Measurements from ENCODE around the gene MYO1B. TPM values are rescaled to one million over a fixed set of nuclear protein-coding genes. Genes with fewer than 3 reads are reported as not detected.

Gene MYO1B
- total and polyA plus RNA-seq, 8 donors: 136 to 305 (median 197) TPM

GRCh38 chr2:191200910-191201309 lies 44.3 kb upstream of the MYO1B start:
- no peak for TF ChIP-seq CTCF (IDR thresholded peaks at IDR 0.05)
- DNase-seq (no peak), ATAC-seq (no peak)
- Histone ChIP-seq H3K27me3 (no peaks in the 10 kb centered on the region), H3K4me1 (peaks cover 11 to 30% of the 10 kb centered on the region in 2 donors), H3K4me3 (no peak overlapping the region), H3K27ac (no peak overlapping the region), H3K9me3 (no peaks in the 10 kb centered on the region), H3K36me3 (no peaks in the 10 kb centered on the region)
- intact Hi-C loops (cut with DNase I): no loop called here

DNA sequence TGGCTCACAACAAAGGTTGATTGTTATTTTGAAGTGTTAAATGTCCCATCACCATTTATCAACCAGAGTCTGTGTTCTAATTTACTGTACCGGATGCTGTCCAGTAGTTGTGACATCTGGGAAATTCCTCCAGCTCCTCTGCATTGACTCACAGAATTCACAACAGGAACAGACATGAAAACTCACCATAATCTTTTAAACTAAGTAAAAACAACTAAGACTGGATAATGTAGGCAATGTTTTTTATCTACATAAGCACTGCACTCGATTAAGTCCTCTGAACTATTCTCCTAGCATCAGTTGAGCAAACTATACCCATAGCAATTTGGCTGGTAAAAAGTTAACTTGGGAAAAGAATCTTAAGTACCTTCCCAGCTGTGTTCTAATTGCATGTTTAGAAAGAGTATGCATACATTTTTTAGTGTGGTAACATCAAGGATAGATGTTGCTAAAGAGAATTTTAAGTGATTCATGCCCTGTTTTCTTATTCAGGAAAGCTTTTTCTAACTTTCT lies 42.9 kb upstream of the MYO1B start:
- Histone ChIP-seq H3K27me3 (no peaks in the 10 kb centered on the region), H3K4me3 (no peak overlapping the region), H3K9me3 (no peaks in the 10 kb centered on the region), H3K36me3 (no peaks in the 10 kb centered on the region), H3K27ac (peak overlapping the region; percentile 42 to 70), H3K4me1 (peaks cover 11 to 30% of the 10 kb centered on the region in 2 donors)
- no peak for TF ChIP-seq CTCF (IDR thresholded peaks at IDR 0.05)
- peak; percentile 48 for ATAC-seq
- intact Hi-C loops (cut with DNase I): no loop called here
- DNase-seq: peak in 1 of 4 donors; percentile 55

DNA sequence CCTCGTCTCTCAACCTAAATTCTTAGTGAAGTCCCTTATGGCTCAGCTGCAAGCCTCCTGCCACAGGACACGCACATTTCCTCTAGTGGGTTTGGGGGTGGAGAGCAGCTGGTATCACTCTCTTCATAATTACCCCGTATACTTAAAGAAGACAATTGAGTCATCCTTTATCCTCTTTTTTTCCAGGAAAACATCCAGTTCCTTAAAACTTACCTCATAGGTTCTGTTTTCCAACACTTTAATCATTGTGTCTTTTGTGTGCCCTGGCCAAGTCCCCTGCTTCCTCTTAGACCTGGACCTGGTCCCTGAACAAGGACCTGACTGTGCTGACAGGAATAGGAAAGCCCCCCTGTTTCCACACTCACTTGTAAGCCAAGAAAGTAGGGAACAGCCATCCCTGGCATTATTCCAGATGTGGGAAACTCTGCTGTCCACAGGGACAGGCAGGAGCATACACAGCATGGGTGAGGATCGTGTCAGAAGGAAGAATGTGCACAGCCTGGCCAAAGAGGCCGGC lies 42.3 kb upstream of the MYO1B start:
- TF ChIP-seq CTCF (IDR thresholded peaks at IDR 0.05): no peak
- H3K4me3 ChIP-seq: no peak overlapping the region
- H3K27me3 ChIP-seq: no peaks in the 10 kb centered on the region
- H3K9me3 ChIP-seq: no peaks in the 10 kb centered on the region
- intact Hi-C loops (cut with DNase I): no loop called here
- no peaks in the 10 kb centered on the region for H3K36me3 ChIP-seq
- peaks cover 11 to 30% of the 10 kb centered on the region in 2 donors for H3K4me1 ChIP-seq
- ATAC-seq (peak; percentile 48), DNase-seq (no peak)
- H3K27ac ChIP-seq: peak overlapping the region; percentile 42 to 70

- TF ChIP-seq CTCF (IDR thresholded peaks at IDR 0.05): no peak
- Histone ChIP-seq H3K4me3 (no peak overlapping the region), H3K4me1 (peaks cover 11 to 30% of the 10 kb centered on the region in 2 donors), H3K27ac (peak overlapping the region in 1 of 2 donors; percentile 13), H3K9me3 (no peaks in the 10 kb centered on the region), H3K27me3 (no peaks in the 10 kb centered on the region), H3K36me3 (no peaks in the 10 kb centered on the region)
- intact Hi-C loops (cut with DNase I): no loop called here
- DNase-seq (no peak), ATAC-seq (no peak)
Observed at GRCh38 chr2:191204433-191204832, 40.8 kb upstream of the MYO1B start.

DNA sequence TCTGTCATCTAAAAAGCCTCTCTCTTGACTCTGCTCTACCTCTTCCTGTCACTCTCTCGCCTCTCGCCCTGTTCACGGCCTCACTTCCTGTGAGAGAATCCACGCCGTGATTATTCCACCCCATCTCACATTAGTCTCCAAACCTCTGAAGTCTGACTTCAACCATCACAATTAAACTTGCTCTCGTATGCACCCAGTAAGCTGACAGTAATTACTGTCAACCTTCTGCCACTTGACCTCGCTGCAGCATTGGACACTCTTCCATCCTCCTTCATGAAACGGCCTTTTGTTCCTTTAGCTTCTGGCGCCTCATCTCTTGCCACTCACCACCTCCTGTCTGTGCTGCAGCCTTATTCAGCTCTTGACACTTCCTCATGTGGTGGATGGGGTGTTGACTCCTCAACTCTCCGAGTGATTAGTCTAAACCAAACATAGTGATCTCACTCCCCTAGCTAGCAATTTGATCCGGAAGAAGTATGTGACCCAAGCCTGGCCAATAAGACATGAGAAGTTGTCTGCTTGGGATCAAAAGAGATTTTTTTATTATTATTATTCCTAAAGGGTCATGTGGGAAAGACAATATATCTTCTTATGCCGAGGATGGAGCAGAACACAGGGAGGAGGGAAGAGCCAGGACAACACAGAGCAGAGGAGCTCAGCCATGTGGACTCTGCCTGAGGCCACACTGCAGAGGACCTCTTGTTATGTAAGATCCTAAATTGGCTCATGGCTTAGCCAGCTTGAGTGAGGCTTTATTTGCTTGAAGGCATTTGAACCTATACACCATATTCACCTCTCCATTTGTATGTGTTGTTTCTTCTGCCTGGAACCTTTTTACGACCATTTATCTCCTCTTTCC lies 38.4 kb upstream of the MYO1B start:
- Histone ChIP-seq H3K4me1 (peaks cover 11 to 26% of the 10 kb centered on the region in 2 donors), H3K9me3 (peaks cover 0 to 6% of the 10 kb centered on the region in 2 donors), H3K27ac (peak overlapping the region in 1 of 2 donors; percentile 30), H3K4me3 (peak overlapping the region in 1 of 2 donors; percentile 3), H3K27me3 (no peaks in the 10 kb centered on the region), H3K36me3 (no peaks in the 10 kb centered on the region)
- TF ChIP-seq CTCF (IDR thresholded peaks at IDR 0.05): no peak
- DNase-seq (no peak), ATAC-seq (no peak)
- intact Hi-C loops (cut with DNase I): no loop called here

Measured in left lung (tissue), 10 donors.